CD4-positive, alpha-beta T cell treated with Interleukin-17A for 1 hour (primary cell): ENCODE results near the gene PASK.

Source experiments
- DNase-seq: peaks from one replicate; pipeline ENCODE4 v3.0.0-alpha.2; 2020

The PASK gene

GRCh38 chr2:241179899-241180298 is 30.6 kb upstream of the PASK start:
- no peak for DNase-seq

- DNase-seq = no peak
These were observed 29.7 kb upstream of the PASK start for GRCh38 chr2:241178961-241179360.

- no peak for DNase-seq
These were observed 28.5 kb upstream of the PASK start for GRCh38 chr2:241177526-241178334.

GRCh38 chr2:241173557-241173956 is 24.3 kb upstream of the PASK start:
- DNase-seq = no peak

- DNase-seq = no peak
These were observed 19.1 kb upstream of the PASK start for GRCh38 chr2:241168366-241168765.

- DNase-seq = no peak
These were observed 14.4 kb upstream of the PASK start for GRCh38 chr2:241163601-241164118.

GRCh38 chr2:241161646-241162281 is 12.5 kb upstream of the PASK start:
- no peak for DNase-seq

GRCh38 chr2:241160318-241160717 is 11.0 kb upstream of the PASK start:
- no peak for DNase-seq

- DNase-seq = no peak
These were observed 9.8 kb upstream of the PASK start for GRCh38 chr2:241159116-241159515.

GRCh38 chr2:241158546-241158900 is 9.3 kb upstream of the PASK start:
- DNase-seq = no peak

- no peak for DNase-seq
These were observed 8.7 kb upstream of the PASK start for GRCh38 chr2:241157841-241158545.

- DNase-seq = no peak
These were observed 7.7 kb upstream of the PASK start for GRCh38 chr2:241156971-241157441.

GRCh38 chr2:241155936-241156335 is 6.7 kb upstream of the PASK start:
- no peak for DNase-seq

- DNase-seq = no peak
These were observed 5.6 kb upstream of the PASK start for GRCh38 chr2:241154915-241155314.

GRCh38 chr2:241153616-241154015 is 4.3 kb upstream of the PASK start:
- DNase-seq = no peak

GRCh38 chr2:241151934-241152660 is 2.8 kb upstream of the PASK start:
- DNase-seq = no peak

GRCh38 chr2:241150660-241151530 is 1.6 kb upstream of the PASK start:
- no peak for DNase-seq

GRCh38 chr2:241149925-241150659 is 820 bp upstream of the PASK start, which contains the start of gene PPP1R7:
Gene PPP1R7, plus strand, starts transcription at chr2:241150467. Its CDS starts 29 bp downstream, at chr2:241150496.
- peak; percentile 97 for DNase-seq

GRCh38 chr2:241149675-241149924 is 328 bp upstream of the PASK start:
- DNase-seq = no peak

- DNase-seq = no peak
These were observed 1.0 kb downstream of the PASK start for GRCh38 chr2:241148239-241148638.

- DNase-seq = no peak
These were observed 1.9 kb downstream of the PASK start for GRCh38 chr2:241147336-241147735.
